22Rv1 (cell line): Measurements from ENCODE around the gene RABGAP1L.

Source experiments
- CTCF ChIP-seq: fragments of 450-650 bp; IDR thresholded peaks from 2 replicates; pipeline ENCODE4 v1.5.1; 2017; ENCODE audit warnings: mild to moderate bottlenecking
- ZFX ChIP-seq: fragments of 450-650 bp; IDR thresholded peaks from 2 replicates; pipeline ENCODE4 v1.6.1; 2017; ENCODE audit warnings: antibody characterized with exemption, borderline replicate concordance

GRCh38 chr1:174696026-174696821 lies 536.9 kb downstream of the RABGAP1L start:
- TF ChIP-seq CTCF (no peak), ZFX (no peak)
